Testis (tissue), 3 donors: ENCODE data around the gene MOV10L1. TPM values are rescaled to one million over a fixed set of nuclear protein-coding genes. Genes with fewer than 3 reads are reported as not detected.

Source experiments
- DNase-seq: peaks from one replicate; pipeline ENCODE4 v3.0.0-alpha.2; 2019
- H3K27ac ChIP-seq, 2 donors: fragments of 200-600 bp; sonication (generic); one replicate each; pipeline ENCODE4 v1.5.1; 2019
- H3K27me3 ChIP-seq: fragments of 200-600 bp; sonication (generic); one replicate; pipeline ENCODE4 v1.5.1; 2019
- H3K36me3 ChIP-seq: fragments of 200-600 bp; sonication (generic); one replicate; pipeline ENCODE4 v1.5.1; 2017; ENCODE audit warnings: low read depth; ENCODE audit errors: missing control alignments
- H3K4me1 ChIP-seq: fragments of 200-600 bp; sonication (generic); one replicate; pipeline ENCODE4 v1.5.1; 2019
- H3K4me3 ChIP-seq, 2 donors: fragments of 200-600 bp; sonication (generic); one replicate each; pipeline ENCODE4 v1.5.1; 2017 to 2019
- H3K9me3 ChIP-seq: fragments of 200-600 bp; sonication (generic); one replicate; pipeline ENCODE4 v1.5.1; 2017
- CTCF ChIP-seq, 3 experiments: fragments of 450-650 bp in 2 of 3; fragments of 200-600 bp in 1 of 3; sonication (generic) in 1 of 3; IDR thresholded peaks; one replicate each; pipeline ENCODE4 v1.5.1; 2016 to 2019; ENCODE audit warnings: antibody characterized with exemption in 3 of 3, mild to moderate bottlenecking in 2 of 3, moderate library complexity in 1 of 3
- POLR2A ChIP-seq: fragments of 450-650 bp; IDR thresholded peaks from one replicate; pipeline ENCODE4 v1.6.1; 2017; ENCODE audit warnings: antibody characterized with exemption, mild to moderate bottlenecking, moderate library complexity
- WGBS, 2 donors: methylation state at CpG; one replicate each; pipeline ENCODE4 v1.1.5; 2018; 5-methylcytosine and 5-hydroxymethylcytosine counted together
- intact Hi-C: fragments of 100-400 bp; cut with DNase I; formaldehyde crosslinking; loops from one replicate; pipeline ENCODE4 v1.15.1; 2023; ENCODE audit warnings: low total_unique reads
- polyA plus RNA-seq: library from polyadenylated mRNA; stranded (reverse); fragments of 350-450 nt; fragmentation: Illumina TruSeq; extraction: RNeasy Lipid Tissue Mini Kit (QIAGEN cat#74804); gene quantifications from one replicate; pipeline ENCODE4 v1.2.3, GENCODE V29; 2014; ENCODE audit warnings: low read depth, low replicate concordance; ENCODE audit not compliant: insufficient read depth
- total RNA-seq, 2 donors: library from RNA; depleted of rRNA; stranded (reverse); fragments of >200 nt; gene quantifications; one replicate each; pipeline ENCODE4 v1.2.3, GENCODE V29; 2016

MOV10L1 gene
- total and polyA plus RNA-seq, 3 donors from 2014 or later: 48.4 to 73.3 (median 62.4) TPM

GRCh38 chr22:50171965-50172421, 82.2 kb downstream of the MOV10L1 start:
- Histone ChIP-seq H3K4me3 (no peak overlapping the region), H3K27me3 (no peaks in the 10 kb centered on the region), H3K36me3 (no peaks in the 10 kb centered on the region), H3K27ac (no peak overlapping the region), H3K9me3 (no peaks in the 10 kb centered on the region), H3K4me1 (peaks cover 4% of the 10 kb centered on the region)
- no peak for TF ChIP-seq CTCF (IDR thresholded peaks at IDR 0.05)
- no peak for TF ChIP-seq POLR2A
- WGBS, 2 donors: 80 to 87% methylated on average over 11 to 13 of the region's 13 CpGs
- no peak for DNase-seq
- intact Hi-C loops: no loop called here

GRCh38 chr22:50173311-50173982, 83.6 kb downstream of the MOV10L1 start:
- peaks cover 4% of the 10 kb centered on the region for H3K4me1 ChIP-seq
- 87 to 93% methylated on average over 22 to 26 of the region's 26 CpGs for WGBS, 2 donors
- no peak for DNase-seq
- no peaks in the 10 kb centered on the region for H3K9me3 ChIP-seq
- no peaks in the 10 kb centered on the region for H3K36me3 ChIP-seq
- intact Hi-C loops: no loop called here
- no peak overlapping the region for H3K27ac ChIP-seq
- H3K4me3 ChIP-seq: no peak overlapping the region
- H3K27me3 ChIP-seq: no peaks in the 10 kb centered on the region
- TF ChIP-seq CTCF (IDR thresholded peaks at IDR 0.05) (no peak), POLR2A (no peak)

- Histone ChIP-seq H3K27me3 (no peaks in the 10 kb centered on the region), H3K4me3 (no peak overlapping the region), H3K27ac (no peak overlapping the region), H3K4me1 (peaks cover 4% of the 10 kb centered on the region), H3K36me3 (no peaks in the 10 kb centered on the region), H3K9me3 (no peaks in the 10 kb centered on the region)
- intact Hi-C loops: no loop called here
- 88 to 89% methylated on average over 5 to 6 of the region's 6 CpGs for WGBS, 2 donors
- no peak for TF ChIP-seq CTCF (IDR thresholded peaks at IDR 0.05)
- TF ChIP-seq POLR2A: no peak
- DNase-seq: no peak
Measured at GRCh38 chr22:50173983-50174355, 84.2 kb downstream of the MOV10L1 start.

GRCh38 chr22:50174382-50175190, 84.8 kb downstream of the MOV10L1 start:
- no peaks in the 10 kb centered on the region for H3K27me3 ChIP-seq
- H3K27ac ChIP-seq: no peak overlapping the region
- 88 to 94% methylated on average over 4 to 18 of the region's 27 CpGs for WGBS, 2 donors
- no peaks in the 10 kb centered on the region for H3K4me1 ChIP-seq
- TF ChIP-seq CTCF (IDR thresholded peaks at IDR 0.05): no peak
- no peaks in the 10 kb centered on the region for H3K9me3 ChIP-seq
- H3K36me3 ChIP-seq: no peaks in the 10 kb centered on the region
- no peak for DNase-seq
- intact Hi-C loops: no loop called here
- H3K4me3 ChIP-seq: no peak overlapping the region
